SK-N-SH (cell line): ENCODE measurements around the gene KRT36. TPM values are rescaled to one million over a fixed set of nuclear protein-coding genes. Genes with fewer than 3 reads are reported as not detected.

ENCODE experiments used
- CTCF ChIA-PET: fragments of 300-600, 350-600 bp; formaldehyde crosslinking; extraction: SDS; loops from one replicate; lab custom pipeline; 2021; lab: Yijun Ruan, JAX
- POLR2A ChIA-PET: fragments of 350-600 bp; sonication (Branson Sonifier 250); formaldehyde crosslinking; extraction: SDS; loops from one replicate; lab custom pipeline; 2020; ENCODE audit warnings: antibody characterized with exemption, inconsistent platforms; lab: Yijun Ruan, JAX
- DNase-seq: peaks from one replicate; pipeline ENCODE4 v3.0.0; 2012
- H2AFZ ChIP-seq: fragments of 200-600 bp; sonication (generic); 2 replicates; pipeline ENCODE4 v1.8.1; 2016; ENCODE audit warnings: antibody characterized with exemption, mild to moderate bottlenecking, low read depth
- H3F3A ChIP-seq: fragments of 200-600 bp; sonication (generic); replicated peaks from 2 replicates; pipeline ENCODE3; 2016; ENCODE audit warnings: antibody characterized with exemption, mild to moderate bottlenecking; ENCODE audit not compliant: insufficient read depth
- H3K27ac ChIP-seq, 2 experiments: fragments of 200-500 bp in 1 of 2; fragments of 200-600 bp in 1 of 2; sonication (Bioruptor generic) in 1 of 2; sonication (generic), shearing (Covaris generic) in 1 of 2; 2 replicates each; pipeline versions ENCODE4 v1.5.1 to v1.6.1; 2014 to 2016; ENCODE audit warnings: low read depth in 2 of 2, inconsistent platforms in 1 of 2, low read length in 1 of 2, mild to moderate bottlenecking in 1 of 2, mixed read lengths in 1 of 2
- H3K27me3 ChIP-seq: fragments of 200-600 bp; sonication (generic), shearing (Covaris generic); 2 replicates; pipeline ENCODE4 v1.6.1; 2016; ENCODE audit warnings: mixed run types; ENCODE audit not compliant: insufficient read depth
- H3K36me3 ChIP-seq, 2 experiments: fragments of 200-500 bp in 1 of 2; fragments of 200-600 bp in 1 of 2; sonication (Bioruptor generic) in 1 of 2; sonication (generic) in 1 of 2; replicated peaks in 1 of 2; 2 replicates each; pipeline versions ENCODE3 to v1.5.1; 2014 to 2016; ENCODE audit warnings: low read length in 1 of 2, mild to moderate bottlenecking in 1 of 2; ENCODE audit not compliant: insufficient read depth in 2 of 2, control insufficient read depth in 1 of 2
- H3K4me1 ChIP-seq, 2 experiments: fragments of 200-500 bp in 1 of 2; fragments of 200-600 bp in 1 of 2; sonication (Bioruptor generic) in 1 of 2; sonication (generic), shearing (Covaris generic) in 1 of 2; 2 replicates each; pipeline versions ENCODE4 v1.5.1 to v1.6.1; 2014 to 2016; ENCODE audit warnings: low read depth in 1 of 2, low read length in 1 of 2, mixed run types in 1 of 2; ENCODE audit not compliant: insufficient read depth in 2 of 2, control insufficient read depth in 1 of 2
- H3K4me2 ChIP-seq: fragments of 200-600 bp; sonication (generic), shearing (Covaris generic); 2 replicates; pipeline ENCODE4 v1.6.1; 2017; ENCODE audit warnings: mixed run types
- H3K4me3 ChIP-seq, 2 experiments: fragments of 200-500 bp in 1 of 2; fragments of 200-600 bp in 1 of 2; sonication (Bioruptor generic) in 1 of 2; sonication (generic), shearing (Covaris generic) in 1 of 2; 2 replicates each; pipeline versions ENCODE4 v1.5.1 to v1.8.1; 2014 to 2016; ENCODE audit warnings: low read depth in 2 of 2, inconsistent platforms in 1 of 2, low read length in 1 of 2, mild to moderate bottlenecking in 1 of 2, mixed read lengths in 1 of 2, moderate library complexity in 1 of 2
- H3K79me2 ChIP-seq: fragments of 200-600 bp; sonication (generic); 2 replicates; pipeline ENCODE4 v1.8.1; 2017; ENCODE audit warnings: mild to moderate bottlenecking; ENCODE audit not compliant: insufficient read depth
- H3K9ac ChIP-seq: fragments of 200-600 bp; sonication (generic); 2 replicates; pipeline ENCODE4 v1.6.1; 2017; ENCODE audit warnings: mixed run types
- H3K9me2 ChIP-seq: fragments of 200-600 bp; sonication (generic); 2 replicates; pipeline ENCODE4 v1.6.1; 2017; ENCODE audit warnings: mixed run types
- H3K9me3 ChIP-seq: fragments of 200-600 bp; sonication (generic); 2 replicates; pipeline ENCODE4 v1.6.1; 2017; ENCODE audit warnings: mixed run types, mild to moderate bottlenecking, moderate library complexity
- H4K20me1 ChIP-seq: fragments of 200-600 bp; sonication (generic); 2 replicates; pipeline ENCODE4 v1.6.1; 2017; ENCODE audit warnings: mild to moderate bottlenecking, mixed run types; ENCODE audit not compliant: insufficient read depth
- CHD2 ChIP-seq: fragments of 150-350 bp; IDR thresholded peaks from 2 replicates; pipeline ENCODE4 v1.6.1; 2018; ENCODE audit warnings: low read length; ENCODE audit not compliant: partially characterized antibody
- ELF1 ChIP-seq: IDR thresholded peaks from 2 replicates; pipeline ENCODE4 v1.4.0; 2012
- JUND ChIP-seq: IDR thresholded peaks from 2 replicates; pipeline ENCODE4 v1.4.0; 2012
- MEF2A ChIP-seq: IDR thresholded peaks from 2 replicates; pipeline ENCODE4 v1.4.0; 2012; ENCODE audit warnings: low read depth, borderline replicate concordance
- MXI1 ChIP-seq: IDR thresholded peaks from 2 replicates; pipeline ENCODE4 v1.6.1; 2012; ENCODE audit warnings: mild to moderate bottlenecking, low read depth, low read length, improper control_type of control experiment
- NFIC ChIP-seq: IDR thresholded peaks from 2 replicates; pipeline ENCODE4 v1.4.0; 2012; ENCODE audit warnings: borderline replicate concordance
- RFX5 ChIP-seq: IDR thresholded peaks from 2 replicates; pipeline ENCODE4 v1.6.1; 2012; ENCODE audit warnings: mild to moderate bottlenecking, improper control_type of control experiment, low read length
- SMC3 ChIP-seq: IDR thresholded peaks from 2 replicates; pipeline ENCODE4 v1.6.1; 2012; ENCODE audit warnings: low read depth, low read length, improper control_type of control experiment
- TCF12 ChIP-seq: IDR thresholded peaks from 2 replicates; pipeline ENCODE4 v1.4.0; 2012
- ZBTB33 ChIP-seq: IDR thresholded peaks from 2 replicates; pipeline ENCODE4 v1.4.0; 2012; ENCODE audit warnings: low read depth, borderline replicate concordance
- WGBS: methylation state at CpG from one replicate; pipeline ENCODE4 v1.1.6; 2017; ENCODE audit warnings: low lambda C conversion rate; 5-methylcytosine and 5-hydroxymethylcytosine counted together
- polyA plus RNA-seq, 3 experiments: library from polyadenylated mRNA; depleted of rRNA; stranded (reverse); fragments of >200 nt; gene quantifications; 2 replicates each; pipeline ENCODE4 v1.2.3, GENCODE V29; 2012
- TF ChIP-seq, protein P1 (sequence below): fragments of 150-350 bp; IDR thresholded peaks from 2 replicates; pipeline ENCODE4 v1.6.1; 2016; ENCODE audit warnings: mild to moderate bottlenecking, low read depth, low read length
- TF ChIP-seq, protein P2 (sequence below): fragments of 200-600 bp; sonication (generic); IDR thresholded peaks from 2 replicates; pipeline ENCODE4 v1.6.1; 2017; ENCODE audit warnings: antibody characterized with exemption, mild to moderate bottlenecking, moderate library complexity
- TF ChIP-seq, protein P3 (sequence below): IDR thresholded peaks from 2 replicates; pipeline ENCODE4 v1.4.0; 2012; ENCODE audit warnings: low read depth

Gene KRT36
- polyA plus RNA-seq, 1 of the 3 experiments (the other 2 are of a cell fraction): not detected

GRCh38 chr17:41505809-41506767, 16.4 kb upstream of the KRT36 start:
- Histone ChIP-seq H2AFZ (no peak overlapping the region), H3F3A (peaks cover 4% of the 10 kb centered on the region), H3K36me3 (no peaks in the 10 kb centered on the region), H3K9ac (no peak overlapping the region), H3K27ac (no peak overlapping the region), H3K4me1 (peaks cover 0 to 6% of the 10 kb centered on the region in 2 experiments; a peak in 1 of 4 replicates), H3K4me2 (no peak overlapping the region), H3K79me2 (no peaks in the 10 kb centered on the region), H3K9me2 (no peaks in the 10 kb centered on the region), H4K20me1 (no peaks in the 10 kb centered on the region), H3K4me3 (no peak overlapping the region), H3K27me3 (no peaks in the 10 kb centered on the region), H3K9me3 (no peaks in the 10 kb centered on the region)
- CTCF ChIA-PET: interaction anchor here (0.6 to 6.3 kb wide), 4 partner anchors 43 to 371 kb away, joined by 3 to 48 read pairs (median 4); no protein-coding TSS in a partner anchor
- no peak for DNase-seq
- POLR2A ChIA-PET: no interaction called here
- 83% methylated on average over 14 of the region's 14 CpGs for WGBS
- TF ChIP-seq, protein P1, sequence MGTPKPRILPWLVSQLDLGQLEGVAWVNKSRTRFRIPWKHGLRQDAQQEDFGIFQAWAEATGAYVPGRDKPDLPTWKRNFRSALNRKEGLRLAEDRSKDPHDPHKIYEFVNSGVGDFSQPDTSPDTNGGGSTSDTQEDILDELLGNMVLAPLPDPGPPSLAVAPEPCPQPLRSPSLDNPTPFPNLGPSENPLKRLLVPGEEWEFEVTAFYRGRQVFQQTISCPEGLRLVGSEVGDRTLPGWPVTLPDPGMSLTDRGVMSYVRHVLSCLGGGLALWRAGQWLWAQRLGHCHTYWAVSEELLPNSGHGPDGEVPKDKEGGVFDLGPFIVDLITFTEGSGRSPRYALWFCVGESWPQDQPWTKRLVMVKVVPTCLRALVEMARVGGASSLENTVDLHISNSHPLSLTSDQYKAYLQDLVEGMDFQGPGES: no peak
- TF ChIP-seq MEF2A (no peak), MXI1 (no peak), TCF12 (no peak), NFIC (no peak), CHD2 (no peak), JUND (no peak), ZBTB33 (no peak), RFX5 (no peak), ELF1 (no peak), SMC3 (no peak)
- TF ChIP-seq, protein P2, sequence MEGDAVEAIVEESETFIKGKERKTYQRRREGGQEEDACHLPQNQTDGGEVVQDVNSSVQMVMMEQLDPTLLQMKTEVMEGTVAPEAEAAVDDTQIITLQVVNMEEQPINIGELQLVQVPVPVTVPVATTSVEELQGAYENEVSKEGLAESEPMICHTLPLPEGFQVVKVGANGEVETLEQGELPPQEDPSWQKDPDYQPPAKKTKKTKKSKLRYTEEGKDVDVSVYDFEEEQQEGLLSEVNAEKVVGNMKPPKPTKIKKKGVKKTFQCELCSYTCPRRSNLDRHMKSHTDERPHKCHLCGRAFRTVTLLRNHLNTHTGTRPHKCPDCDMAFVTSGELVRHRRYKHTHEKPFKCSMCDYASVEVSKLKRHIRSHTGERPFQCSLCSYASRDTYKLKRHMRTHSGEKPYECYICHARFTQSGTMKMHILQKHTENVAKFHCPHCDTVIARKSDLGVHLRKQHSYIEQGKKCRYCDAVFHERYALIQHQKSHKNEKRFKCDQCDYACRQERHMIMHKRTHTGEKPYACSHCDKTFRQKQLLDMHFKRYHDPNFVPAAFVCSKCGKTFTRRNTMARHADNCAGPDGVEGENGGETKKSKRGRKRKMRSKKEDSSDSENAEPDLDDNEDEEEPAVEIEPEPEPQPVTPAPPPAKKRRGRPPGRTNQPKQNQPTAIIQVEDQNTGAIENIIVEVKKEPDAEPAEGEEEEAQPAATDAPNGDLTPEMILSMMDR: no peak
- TF ChIP-seq, protein P3, sequence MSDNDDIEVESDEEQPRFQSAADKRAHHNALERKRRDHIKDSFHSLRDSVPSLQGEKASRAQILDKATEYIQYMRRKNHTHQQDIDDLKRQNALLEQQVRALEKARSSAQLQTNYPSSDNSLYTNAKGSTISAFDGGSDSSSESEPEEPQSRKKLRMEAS: no peak
